Measurements from ENCODE around the gene NANS.

The NANS gene

DNA sequence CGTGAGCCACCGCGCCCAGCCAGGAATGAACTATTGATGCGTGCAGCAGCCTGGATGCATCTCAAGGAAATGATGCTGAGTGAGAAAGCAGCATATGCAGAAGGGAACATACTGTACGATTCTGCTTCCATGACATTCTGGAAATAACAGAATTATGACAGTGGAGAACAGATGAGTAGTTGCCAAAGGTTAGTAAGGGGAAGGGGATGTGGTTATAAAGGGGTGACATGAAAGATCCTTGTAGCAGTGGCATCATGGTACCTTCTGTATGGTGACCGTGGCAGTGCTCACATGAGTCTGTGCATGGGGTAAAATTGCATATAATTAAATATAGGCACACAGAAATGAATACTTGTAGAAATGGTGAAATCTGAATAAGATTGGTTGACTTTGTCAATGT, 13.0 kb downstream of the NANS start (continued):
- TF ChIP-seq, protein P1, sequence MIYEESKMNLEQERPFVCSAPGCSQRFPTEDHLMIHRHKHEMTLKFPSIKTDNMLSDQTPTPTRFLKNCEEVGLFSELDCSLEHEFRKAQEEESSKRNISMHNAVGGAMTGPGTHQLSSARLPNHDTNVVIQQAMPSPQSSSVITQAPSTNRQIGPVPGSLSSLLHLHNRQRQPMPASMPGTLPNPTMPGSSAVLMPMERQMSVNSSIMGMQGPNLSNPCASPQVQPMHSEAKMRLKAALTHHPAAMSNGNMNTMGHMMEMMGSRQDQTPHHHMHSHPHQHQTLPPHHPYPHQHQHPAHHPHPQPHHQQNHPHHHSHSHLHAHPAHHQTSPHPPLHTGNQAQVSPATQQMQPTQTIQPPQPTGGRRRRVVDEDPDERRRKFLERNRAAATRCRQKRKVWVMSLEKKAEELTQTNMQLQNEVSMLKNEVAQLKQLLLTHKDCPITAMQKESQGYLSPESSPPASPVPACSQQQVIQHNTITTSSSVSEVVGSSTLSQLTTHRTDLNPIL (CRISPR knock-in tag; IDR thresholded peaks at IDR 0.05; ENCODE audit: low read depth), result no peak
- no peak for TF ChIP-seq CSDC2 (CRISPR knock-in tag; IDR thresholded peaks at IDR 0.05)

DNA sequence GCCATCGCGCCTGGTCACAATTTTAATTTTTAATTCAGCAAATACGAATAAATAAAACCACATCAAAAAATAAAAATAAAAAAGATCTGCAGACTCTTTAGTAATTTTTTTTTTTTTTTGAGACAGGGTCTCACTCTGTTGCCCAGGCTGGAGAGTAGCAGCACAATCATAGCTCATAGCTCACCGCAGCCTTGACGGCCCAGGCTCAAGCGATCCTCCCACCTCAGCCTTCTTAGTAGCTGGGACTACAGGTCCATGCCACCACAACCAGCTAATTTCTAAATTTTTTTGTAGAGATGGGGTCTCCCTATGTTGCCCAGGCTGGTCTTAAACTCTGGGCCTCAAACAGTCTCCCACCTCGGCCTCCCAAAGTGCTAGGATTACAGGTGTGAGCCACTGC, 14.2 kb downstream of the NANS start:
- no peak for ATAC-seq
- TF ChIP-seq RARB (CRISPR knock-in tag; IDR thresholded peaks at IDR 0.05) (no peak), GLIS3 (CRISPR knock-in tag; IDR thresholded peaks at IDR 0.05) (no peak), BACH2 (CRISPR knock-in tag; IDR thresholded peaks at IDR 0.05; ENCODE audit: borderline replicate concordance) (no peak), ESRRG (CRISPR knock-in tag; IDR thresholded peaks at IDR 0.05) (no peak), OSR1 (CRISPR knock-in tag; IDR thresholded peaks at IDR 0.05) (no peak), ZC3H10 (CRISPR knock-in tag; IDR thresholded peaks at IDR 0.05) (no peak), CSDC2 (CRISPR knock-in tag; IDR thresholded peaks at IDR 0.05) (no peak), ARNTL (CRISPR knock-in tag; IDR thresholded peaks at IDR 0.05; ENCODE audit: borderline replicate concordance, low read depth) (no peak), TCF4 (CRISPR knock-in tag; IDR thresholded peaks at IDR 0.05; ENCODE audit: borderline replicate concordance) (no peak), SNAI2 (CRISPR knock-in tag; IDR thresholded peaks at IDR 0.05) (no peak), ZFP3 (CRISPR knock-in tag; IDR thresholded peaks at IDR 0.05) (no peak), ISL1 (CRISPR knock-in tag; IDR thresholded peaks at IDR 0.05) (no peak), ZNF565 (CRISPR knock-in tag; conservative IDR thresholded peaks at IDR 0.05; ENCODE audit: low read depth) (no peak), PPARA (CRISPR knock-in tag; IDR thresholded peaks at IDR 0.05; ENCODE audit: borderline replicate concordance) (no peak), ZFP30 (CRISPR knock-in tag; IDR thresholded peaks at IDR 0.05) (no peak)
- TF ChIP-seq, protein P2, sequence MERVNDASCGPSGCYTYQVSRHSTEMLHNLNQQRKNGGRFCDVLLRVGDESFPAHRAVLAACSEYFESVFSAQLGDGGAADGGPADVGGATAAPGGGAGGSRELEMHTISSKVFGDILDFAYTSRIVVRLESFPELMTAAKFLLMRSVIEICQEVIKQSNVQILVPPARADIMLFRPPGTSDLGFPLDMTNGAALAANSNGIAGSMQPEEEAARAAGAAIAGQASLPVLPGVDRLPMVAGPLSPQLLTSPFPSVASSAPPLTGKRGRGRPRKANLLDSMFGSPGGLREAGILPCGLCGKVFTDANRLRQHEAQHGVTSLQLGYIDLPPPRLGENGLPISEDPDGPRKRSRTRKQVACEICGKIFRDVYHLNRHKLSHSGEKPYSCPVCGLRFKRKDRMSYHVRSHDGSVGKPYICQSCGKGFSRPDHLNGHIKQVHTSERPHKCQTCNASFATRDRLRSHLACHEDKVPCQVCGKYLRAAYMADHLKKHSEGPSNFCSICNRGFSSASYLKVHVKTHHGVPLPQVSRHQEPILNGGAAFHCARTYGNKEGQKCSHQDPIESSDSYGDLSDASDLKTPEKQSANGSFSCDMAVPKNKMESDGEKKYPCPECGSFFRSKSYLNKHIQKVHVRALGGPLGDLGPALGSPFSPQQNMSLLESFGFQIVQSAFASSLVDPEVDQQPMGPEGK (CRISPR knock-in tag; IDR thresholded peaks at IDR 0.05; ENCODE audit: borderline replicate concordance), result no peak
- TF ChIP-seq, protein P1 (CRISPR knock-in tag; IDR thresholded peaks at IDR 0.05; ENCODE audit: low read depth), result no peak
- TF ChIP-seq, protein P3, sequence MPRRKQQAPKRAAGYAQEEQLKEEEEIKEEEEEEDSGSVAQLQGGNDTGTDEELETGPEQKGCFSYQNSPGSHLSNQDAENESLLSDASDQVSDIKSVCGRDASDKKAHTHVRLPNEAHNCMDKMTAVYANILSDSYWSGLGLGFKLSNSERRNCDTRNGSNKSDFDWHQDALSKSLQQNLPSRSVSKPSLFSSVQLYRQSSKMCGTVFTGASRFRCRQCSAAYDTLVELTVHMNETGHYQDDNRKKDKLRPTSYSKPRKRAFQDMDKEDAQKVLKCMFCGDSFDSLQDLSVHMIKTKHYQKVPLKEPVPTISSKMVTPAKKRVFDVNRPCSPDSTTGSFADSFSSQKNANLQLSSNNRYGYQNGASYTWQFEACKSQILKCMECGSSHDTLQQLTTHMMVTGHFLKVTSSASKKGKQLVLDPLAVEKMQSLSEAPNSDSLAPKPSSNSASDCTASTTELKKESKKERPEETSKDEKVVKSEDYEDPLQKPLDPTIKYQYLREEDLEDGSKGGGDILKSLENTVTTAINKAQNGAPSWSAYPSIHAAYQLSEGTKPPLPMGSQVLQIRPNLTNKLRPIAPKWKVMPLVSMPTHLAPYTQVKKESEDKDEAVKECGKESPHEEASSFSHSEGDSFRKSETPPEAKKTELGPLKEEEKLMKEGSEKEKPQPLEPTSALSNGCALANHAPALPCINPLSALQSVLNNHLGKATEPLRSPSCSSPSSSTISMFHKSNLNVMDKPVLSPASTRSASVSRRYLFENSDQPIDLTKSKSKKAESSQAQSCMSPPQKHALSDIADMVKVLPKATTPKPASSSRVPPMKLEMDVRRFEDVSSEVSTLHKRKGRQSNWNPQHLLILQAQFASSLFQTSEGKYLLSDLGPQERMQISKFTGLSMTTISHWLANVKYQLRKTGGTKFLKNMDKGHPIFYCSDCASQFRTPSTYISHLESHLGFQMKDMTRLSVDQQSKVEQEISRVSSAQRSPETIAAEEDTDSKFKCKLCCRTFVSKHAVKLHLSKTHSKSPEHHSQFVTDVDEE (CRISPR knock-in tag; IDR thresholded peaks at IDR 0.05), result no peak
- TF ChIP-seq, protein P4, sequence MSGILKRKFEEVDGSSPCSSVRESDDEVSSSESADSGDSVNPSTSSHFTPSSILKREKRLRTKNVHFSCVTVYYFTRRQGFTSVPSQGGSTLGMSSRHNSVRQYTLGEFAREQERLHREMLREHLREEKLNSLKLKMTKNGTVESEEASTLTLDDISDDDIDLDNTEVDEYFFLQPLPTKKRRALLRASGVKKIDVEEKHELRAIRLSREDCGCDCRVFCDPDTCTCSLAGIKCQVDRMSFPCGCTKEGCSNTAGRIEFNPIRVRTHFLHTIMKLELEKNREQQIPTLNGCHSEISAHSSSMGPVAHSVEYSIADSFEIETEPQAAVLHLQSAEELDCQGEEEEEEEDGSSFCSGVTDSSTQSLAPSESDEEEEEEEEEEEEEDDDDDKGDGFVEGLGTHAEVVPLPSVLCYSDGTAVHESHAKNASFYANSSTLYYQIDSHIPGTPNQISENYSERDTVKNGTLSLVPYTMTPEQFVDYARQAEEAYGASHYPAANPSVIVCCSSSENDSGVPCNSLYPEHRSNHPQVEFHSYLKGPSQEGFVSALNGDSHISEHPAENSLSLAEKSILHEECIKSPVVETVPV (CRISPR knock-in tag; IDR thresholded peaks at IDR 0.05), result no peak

DNA sequence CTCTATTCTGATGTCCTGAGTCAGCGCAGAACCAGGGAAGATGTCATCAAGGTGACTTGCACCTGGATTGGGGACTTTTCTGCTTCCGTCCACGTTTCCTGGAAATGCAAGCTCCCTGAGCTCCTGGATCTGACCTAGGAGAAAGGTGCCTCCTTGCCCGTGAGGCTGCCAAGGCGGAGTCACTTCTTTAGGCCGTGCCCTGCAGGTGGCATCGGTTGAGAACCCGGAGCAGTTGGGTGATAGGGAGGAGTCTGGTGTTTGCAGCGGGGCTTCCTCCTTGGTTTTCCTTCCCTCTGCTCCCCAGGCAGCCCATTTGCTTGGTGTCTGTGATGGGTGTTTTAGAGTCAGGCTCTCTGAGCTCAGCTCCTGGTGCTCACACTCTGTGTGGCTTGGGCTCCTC, 15.2 kb downstream of the NANS start:
- TF ChIP-seq, protein P2 (CRISPR knock-in tag; IDR thresholded peaks at IDR 0.05; ENCODE audit: borderline replicate concordance), result no peak
- no peak for TF ChIP-seq ZNF565 (CRISPR knock-in tag; conservative IDR thresholded peaks at IDR 0.05; ENCODE audit: low read depth)
- TF ChIP-seq ISL1 (CRISPR knock-in tag; IDR thresholded peaks at IDR 0.05), result no peak
- no peak for TF ChIP-seq ZNF8 (CRISPR knock-in tag; IDR thresholded peaks at IDR 0.05)
- no peak for TF ChIP-seq TCF4 (CRISPR knock-in tag; IDR thresholded peaks at IDR 0.05; ENCODE audit: borderline replicate concordance)
- TF ChIP-seq SNAI2 (CRISPR knock-in tag; IDR thresholded peaks at IDR 0.05), result no peak
- no peak for TF ChIP-seq TOX (CRISPR knock-in tag; IDR thresholded peaks at IDR 0.05; ENCODE audit: borderline replicate concordance)
- no peak for TF ChIP-seq ZNF70 (CRISPR knock-in tag; IDR thresholded peaks at IDR 0.05)
- no peak for TF ChIP-seq PPARA (CRISPR knock-in tag; IDR thresholded peaks at IDR 0.05; ENCODE audit: borderline replicate concordance)
- no peak for TF ChIP-seq ESRRG (CRISPR knock-in tag; IDR thresholded peaks at IDR 0.05)
- no peak for TF ChIP-seq RARB (CRISPR knock-in tag; IDR thresholded peaks at IDR 0.05)
- TF ChIP-seq OSR1 (CRISPR knock-in tag; IDR thresholded peaks at IDR 0.05), result no peak
- TF ChIP-seq BACH2 (CRISPR knock-in tag; IDR thresholded peaks at IDR 0.05; ENCODE audit: borderline replicate concordance), result no peak
- no peak for TF ChIP-seq GLIS3 (CRISPR knock-in tag; IDR thresholded peaks at IDR 0.05)
- no peak for TF ChIP-seq ZC3H10 (CRISPR knock-in tag; IDR thresholded peaks at IDR 0.05)
- TF ChIP-seq CSDC2 (CRISPR knock-in tag; IDR thresholded peaks at IDR 0.05), result no peak
- TF ChIP-seq, protein P1 (CRISPR knock-in tag; IDR thresholded peaks at IDR 0.05; ENCODE audit: low read depth), result no peak
- TF ChIP-seq, protein P5, sequence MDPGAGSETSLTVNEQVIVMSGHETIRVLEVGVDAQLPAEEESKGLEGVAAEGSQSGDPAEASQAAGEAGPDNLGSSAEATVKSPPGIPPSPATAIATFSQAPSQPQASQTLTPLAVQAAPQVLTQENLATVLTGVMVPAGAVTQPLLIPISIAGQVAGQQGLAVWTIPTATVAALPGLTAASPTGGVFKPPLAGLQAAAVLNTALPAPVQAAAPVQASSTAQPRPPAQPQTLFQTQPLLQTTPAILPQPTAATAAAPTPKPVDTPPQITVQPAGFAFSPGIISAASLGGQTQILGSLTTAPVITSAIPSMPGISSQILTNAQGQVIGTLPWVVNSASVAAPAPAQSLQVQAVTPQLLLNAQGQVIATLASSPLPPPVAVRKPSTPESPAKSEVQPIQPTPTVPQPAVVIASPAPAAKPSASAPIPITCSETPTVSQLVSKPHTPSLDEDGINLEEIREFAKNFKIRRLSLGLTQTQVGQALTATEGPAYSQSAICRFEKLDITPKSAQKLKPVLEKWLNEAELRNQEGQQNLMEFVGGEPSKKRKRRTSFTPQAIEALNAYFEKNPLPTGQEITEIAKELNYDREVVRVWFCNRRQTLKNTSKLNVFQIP (CRISPR knock-in tag; IDR thresholded peaks at IDR 0.05; ENCODE audit: borderline replicate concordance, low read depth), result no peak
- TF ChIP-seq ZFP3 (CRISPR knock-in tag; IDR thresholded peaks at IDR 0.05), result no peak
- TF ChIP-seq ARNTL (CRISPR knock-in tag; IDR thresholded peaks at IDR 0.05; ENCODE audit: borderline replicate concordance, low read depth), result no peak
- ATAC-seq, result no peak
